ENCODE measurements around the gene TNNT3.

GRCh38 chr11:1879941-1880720 lies 39.4 kb upstream of the TNNT3 start:
- no peak for TF ChIP-seq FOXA1 (IDR thresholded peaks at IDR 0.05)
- TF ChIP-seq FOXM1 (IDR thresholded peaks at IDR 0.05; ENCODE audit: borderline replicate concordance) = no peak
- TF ChIP-seq SUZ12 (IDR thresholded peaks at IDR 0.05) = no peak
- TF ChIP-seq SP1 (IDR thresholded peaks at IDR 0.05) = no peak
- TF ChIP-seq CTBP1 (IDR thresholded peaks at IDR 0.05; ENCODE audit: borderline replicate concordance) = no peak
- no peak for TF ChIP-seq PKNOX1 (IDR thresholded peaks at IDR 0.05)
- TF ChIP-seq BHLHE40 (IDR thresholded peaks at IDR 0.05; ENCODE audit: borderline replicate concordance) = no peak
- no peak for TF ChIP-seq ELF4 (IDR thresholded peaks at IDR 0.05)
- no peak for TF ChIP-seq L3MBTL2 (conservative IDR thresholded peaks at IDR 0.05)
- no peak for TF ChIP-seq NFRKB (IDR thresholded peaks at IDR 0.05)
- no peak for TF ChIP-seq ARNT (IDR thresholded peaks at IDR 0.05)
- no peak for TF ChIP-seq HDGF (IDR thresholded peaks at IDR 0.05; ENCODE audit: borderline replicate concordance)

Data from HEK293T (cell line).